ENCODE data around the gene KCNJ16.

- TF ChIP-seq IKZF5 (CRISPR knock-in tag; IDR thresholded peaks at IDR 0.05): no peak
- TF ChIP-seq ZNF18 (CRISPR knock-in tag; IDR thresholded peaks at IDR 0.05; ENCODE audit: insufficient replicate concordance): no peak
- TF ChIP-seq RELA (CRISPR knock-in tag; IDR thresholded peaks at IDR 0.05): no peak
- TF ChIP-seq ATF7 (IDR thresholded peaks at IDR 0.05): no peak
- no peak for TF ChIP-seq ATF7 (CRISPR knock-in tag; IDR thresholded peaks at IDR 0.05)
- TF ChIP-seq BRCA1 (CRISPR knock-in tag; IDR thresholded peaks at IDR 0.05): no peak
- TF ChIP-seq ZNF335 (CRISPR knock-in tag; IDR thresholded peaks at IDR 0.05): no peak
- TF ChIP-seq ZNF501 (CRISPR knock-in tag; IDR thresholded peaks at IDR 0.05): no peak
- TF ChIP-seq REL (CRISPR knock-in tag; conservative IDR thresholded peaks at IDR 0.05): no peak
- no peak for TF ChIP-seq RFX5 (IDR thresholded peaks at IDR 0.05; ENCODE audit: low read depth, low read length)
- no peak for TF ChIP-seq POLR2A (IDR thresholded peaks at IDR 0.05; ENCODE audit: insufficient read depth in 1 of 2, low read depth in 2 of 2, low read length in 2 of 2)
- TF ChIP-seq CERS6 (CRISPR knock-in tag; IDR thresholded peaks at IDR 0.05): no peak
- TF ChIP-seq CTCF (CRISPR knock-in tag; IDR thresholded peaks at IDR 0.05): no peak
Measured at GRCh38 chr17:70168977-70169708, 94.1 kb downstream of the KCNJ16 start, which contains the start of gene KCNJ2.

Measured in HepG2 (cell line).